Forelimb muscle (tissue), 1 donor: ENCODE measurements around the gene PRPF18. TPM values are rescaled to one million over a fixed set of nuclear protein-coding genes. Genes with fewer than 3 reads are reported as not detected.

ENCODE experiments used
- DNase-seq: peaks from one replicate; pipeline ENCODE4 v3.0.0-alpha.2; 2013; ENCODE audit warnings: low read depth
- polyA plus RNA-seq: library from polyadenylated mRNA; unstranded; fragments of 120-200 nt; gene quantifications from one replicate; pipeline ENCODE4 v1.2.1, GENCODE V29; 2013; ENCODE audit not compliant: insufficient read length

PRPF18 gene
- polyA plus RNA-seq, 1 donor: 25.5 TPM

DNA sequence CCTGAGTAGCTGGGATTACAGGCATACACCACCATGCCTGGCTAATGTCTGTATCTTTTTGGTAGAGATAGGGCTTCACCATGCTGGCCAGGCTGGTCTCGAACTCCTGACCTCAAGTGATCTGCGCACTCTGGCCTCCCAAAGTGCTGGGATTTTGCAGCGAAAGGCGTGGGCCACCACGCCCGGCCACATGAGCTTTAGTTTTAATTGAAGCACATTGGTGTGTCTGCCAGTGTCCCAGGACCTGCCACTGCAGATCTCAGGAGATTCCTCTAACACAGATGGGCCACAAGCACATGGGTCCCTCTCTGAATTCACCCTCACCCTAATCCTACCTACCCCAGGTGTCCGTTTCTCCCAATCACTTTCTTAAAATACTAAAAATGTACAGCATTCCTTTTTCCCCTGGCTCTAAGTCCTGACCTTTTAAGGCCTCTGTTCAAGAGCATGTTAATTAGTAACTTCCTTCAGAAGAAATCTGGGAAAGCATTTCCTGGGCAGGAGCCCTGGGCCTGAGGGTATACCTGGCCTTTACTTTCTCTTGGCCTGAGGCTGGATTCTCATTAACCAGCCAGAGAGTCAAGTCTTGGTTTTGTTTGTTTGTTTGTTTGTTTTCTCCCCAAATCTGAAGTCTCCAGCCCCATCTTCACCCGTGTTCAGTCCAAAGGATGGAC lies 82.6 kb downstream of the PRPF18 start:
- DNase-seq: no peak

DNA sequence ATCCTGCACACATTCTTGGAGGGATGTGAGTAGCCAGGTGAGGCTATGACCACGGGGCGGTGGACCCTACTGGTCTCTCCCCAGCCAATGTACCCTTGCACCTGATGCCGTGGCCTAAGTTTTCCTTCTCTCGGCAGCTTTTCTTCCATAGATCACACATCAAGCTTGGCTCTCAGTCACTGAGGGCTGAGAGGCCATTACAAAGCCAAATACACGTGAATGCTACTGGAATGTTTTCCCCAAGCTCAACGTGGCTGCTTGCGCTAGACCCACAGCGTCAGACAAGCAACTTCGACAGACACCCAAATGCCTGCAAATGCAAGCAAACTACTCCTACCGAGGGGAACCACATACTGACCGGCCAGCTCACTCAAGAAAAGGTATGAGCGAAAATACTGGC lies 83.1 kb downstream of the PRPF18 start:
- no peak for DNase-seq

DNA sequence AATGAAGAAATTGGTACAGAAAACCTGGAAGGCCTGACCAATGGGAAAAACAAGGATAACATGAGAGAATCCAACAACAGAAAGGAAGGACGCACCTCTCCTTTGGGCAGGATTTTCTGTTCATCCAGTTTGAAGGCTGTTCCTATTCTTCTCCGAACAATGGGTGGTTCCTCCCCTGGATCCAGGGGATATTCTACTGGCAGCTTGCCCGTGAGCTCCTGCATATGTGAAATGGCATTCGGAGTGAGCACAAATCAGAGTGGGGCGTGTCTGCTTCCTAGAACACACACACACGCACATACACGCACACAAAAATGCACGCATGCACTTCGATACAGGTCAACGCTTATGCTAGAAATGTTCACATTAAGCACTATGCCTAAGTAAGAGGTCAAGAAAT lies 83.5 kb downstream of the PRPF18 start:
- no peak for DNase-seq

DNA sequence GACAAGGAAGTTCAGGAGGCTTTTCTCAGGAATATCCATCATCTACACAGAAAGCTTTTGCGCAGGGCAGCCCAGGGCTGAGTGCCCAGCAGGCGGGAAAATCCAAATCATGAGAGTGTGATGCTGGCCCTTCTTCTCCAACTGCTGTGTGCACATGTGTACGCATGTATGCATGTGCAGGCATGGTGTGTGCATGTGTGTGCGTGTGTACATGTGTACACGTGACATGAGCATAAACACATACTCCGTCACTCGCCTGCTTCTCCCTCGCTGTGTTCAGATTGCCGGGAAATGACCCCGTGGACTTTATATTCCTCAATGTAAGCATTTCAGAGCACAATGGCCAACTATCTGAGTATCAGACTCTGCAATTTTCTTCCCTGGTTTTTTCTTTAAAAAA lies 85.1 kb downstream of the PRPF18 start:
- no peak for DNase-seq

DNA sequence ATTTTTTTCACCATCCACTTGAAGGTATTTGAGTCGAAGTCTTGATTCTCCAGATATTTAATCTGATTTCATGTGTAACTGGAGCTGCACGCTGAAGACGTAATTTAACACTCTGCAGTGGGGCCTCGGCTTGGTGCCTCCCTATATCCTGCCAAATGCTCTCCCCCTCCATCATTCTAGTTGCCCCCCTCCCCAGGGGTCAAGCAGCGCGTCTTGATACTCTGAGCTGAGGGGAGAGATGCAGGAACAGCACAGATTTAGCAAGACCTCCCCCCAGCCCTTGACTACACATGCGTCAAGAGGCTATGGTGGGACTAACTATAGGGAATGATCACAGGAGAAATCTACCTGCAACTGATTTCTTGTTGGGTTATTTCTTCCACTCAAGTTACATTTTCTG lies 85.8 kb downstream of the PRPF18 start:
- no peak for DNase-seq

DNA sequence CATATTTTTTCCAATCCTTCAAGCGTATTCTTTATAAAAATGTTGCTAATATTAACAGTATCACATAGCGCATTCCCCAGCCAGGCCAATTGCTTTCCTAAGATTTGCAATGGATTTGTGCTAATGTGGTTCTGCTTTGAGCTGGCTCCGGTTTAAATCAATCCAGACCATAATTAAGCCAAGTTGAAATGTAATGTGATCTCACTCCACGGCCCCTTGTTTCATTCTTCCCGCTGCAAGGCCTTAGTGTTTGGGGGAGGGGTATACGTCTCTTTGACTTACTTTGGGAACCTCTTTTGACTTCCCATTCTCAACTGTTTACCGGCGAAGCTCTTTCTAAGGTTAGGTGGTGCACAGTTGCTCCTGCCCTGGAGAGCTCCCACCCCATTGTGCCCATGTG lies 86.4 kb downstream of the PRPF18 start:
- DNase-seq: no peak

DNA sequence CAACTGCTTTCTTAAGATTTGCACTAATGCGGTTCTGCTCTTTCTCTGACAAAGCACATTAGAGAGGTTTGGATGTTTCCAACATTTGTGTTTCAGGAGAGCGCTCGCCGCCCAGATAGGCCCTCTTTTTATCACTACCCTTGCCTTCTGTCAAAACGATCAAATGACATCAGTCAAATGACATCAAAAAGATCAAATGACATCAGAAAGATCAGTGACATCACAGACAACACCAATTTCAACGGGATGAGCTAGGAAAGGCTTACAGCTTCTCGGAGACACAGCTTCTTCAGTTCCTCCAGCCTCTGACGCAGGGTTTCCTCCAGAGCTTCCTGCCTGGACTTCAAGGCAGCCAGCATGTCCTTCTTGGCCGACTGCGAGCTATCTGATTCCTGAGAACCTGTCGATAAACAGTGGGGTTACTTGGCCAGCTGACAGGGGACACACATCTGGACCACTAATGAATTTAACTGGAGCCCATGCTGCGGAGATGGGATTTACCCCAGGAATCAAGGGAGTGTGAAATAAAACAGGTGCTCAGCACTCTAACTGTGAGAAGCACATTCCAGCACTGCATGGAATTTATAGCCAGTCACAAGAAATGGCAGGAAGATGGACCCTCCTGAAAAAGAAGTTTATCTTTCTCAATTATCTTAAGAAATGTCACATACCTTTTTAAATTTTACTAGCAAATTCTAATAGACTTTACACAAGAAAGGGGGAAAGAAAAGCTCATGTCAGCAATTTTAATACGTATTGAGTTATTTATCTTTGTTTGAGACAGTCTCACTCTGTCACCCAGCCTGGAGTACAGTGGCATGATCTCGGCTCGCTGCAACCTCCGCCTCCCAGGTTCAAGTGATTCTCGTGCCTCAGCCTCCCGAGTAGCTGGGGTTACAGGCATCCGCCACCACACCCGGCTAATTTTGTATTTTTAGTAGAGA lies 88.2 kb downstream of the PRPF18 start:
- no peak for DNase-seq

DNA sequence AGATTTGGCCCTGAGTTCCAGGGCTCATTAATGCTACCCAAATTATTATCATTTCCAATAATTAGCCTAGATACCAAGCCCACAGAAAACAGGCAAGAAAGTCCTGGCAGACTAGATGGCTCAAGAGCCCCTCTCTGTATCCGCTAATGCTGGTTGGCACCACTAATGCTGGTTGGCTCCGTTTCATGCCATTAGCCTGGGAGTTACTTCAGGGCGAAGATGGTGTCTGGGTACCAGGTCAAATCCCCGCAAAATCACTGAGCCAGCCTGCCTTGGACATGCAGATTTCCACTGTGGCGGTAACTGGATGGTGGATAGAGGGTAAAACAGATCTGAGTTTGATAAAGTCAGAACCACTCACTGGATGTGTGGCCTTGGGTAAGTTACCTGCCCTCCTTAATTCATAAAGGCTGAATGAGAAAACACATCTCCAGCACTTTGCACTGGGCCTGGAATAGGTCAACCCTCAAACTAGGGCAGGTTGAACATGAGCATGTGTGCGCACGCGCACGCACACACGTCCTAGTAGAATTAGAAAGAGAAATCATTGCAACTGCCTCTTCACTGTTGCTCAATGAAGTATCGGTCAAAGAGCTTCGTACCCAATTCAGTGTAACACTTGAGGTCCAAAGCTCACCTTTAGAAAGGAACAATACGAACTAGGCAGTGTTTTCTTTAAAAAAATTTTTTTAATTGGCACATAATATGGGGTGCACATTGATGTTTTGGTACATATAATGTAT lies 91.5 kb downstream of the PRPF18 start:
- DNase-seq: no peak

Other genes with a start within 250 kb of the PRPF18 start
- 52.4 TPM for gene SEPHS1, start 238.7 kb upstream of the PRPF18 start, polyA plus RNA-seq
- 7.8 TPM for gene BEND7, start 58.0 kb upstream of the PRPF18 start, polyA plus RNA-seq